HG03571 (cell line): ENCODE measurements around the gene HNRNPC.
"Not testable (repeated sequence)": the region's sequence is repeated elsewhere in the genome, so short reads cannot be mapped to it uniquely, and the experiment has no call there.

Source experiments
- ATAC-seq: cut with Tn5 transposase; IDR thresholded peaks from one replicate; pipeline ENCODE4 v1.9.1; 2021; ENCODE audit not compliant: unreplicated experiment

Gene HNRNPC

GRCh38 chr14:21248338-21248737, 20.9 kb downstream of the HNRNPC start:
- no peak for ATAC-seq

- no peak for ATAC-seq
Measured at GRCh38 chr14:21245813-21246212, 23.4 kb downstream of the HNRNPC start.

- no peak for ATAC-seq
Measured at GRCh38 chr14:21244544-21244943, 24.7 kb downstream of the HNRNPC start.

- no peak for ATAC-seq
Measured at GRCh38 chr14:21241218-21241819, 27.9 kb downstream of the HNRNPC start.

- ATAC-seq, result no peak
Measured at GRCh38 chr14:21240417-21240816, 28.8 kb downstream of the HNRNPC start.

- ATAC-seq, result no peak
Measured at GRCh38 chr14:21238823-21239518, 30.3 kb downstream of the HNRNPC start.

GRCh38 chr14:21236948-21237797, 32.1 kb downstream of the HNRNPC start:
- no peak for ATAC-seq

GRCh38 chr14:21234112-21234511, 35.1 kb downstream of the HNRNPC start:
- ATAC-seq, result no peak

- no peak for ATAC-seq
Measured at GRCh38 chr14:21233457-21234076, 35.7 kb downstream of the HNRNPC start.

- no peak for ATAC-seq
Measured at GRCh38 chr14:21231020-21231652, 38.1 kb downstream of the HNRNPC start.

GRCh38 chr14:21229821-21230220, 39.4 kb downstream of the HNRNPC start:
- no peak for ATAC-seq

- no peak for ATAC-seq
Measured at GRCh38 chr14:21227981-21228380, 41.3 kb downstream of the HNRNPC start.

GRCh38 chr14:21227150-21227549, 42.1 kb downstream of the HNRNPC start:
- no peak for ATAC-seq

- no peak for ATAC-seq
Measured at GRCh38 chr14:21226467-21226866, 42.8 kb downstream of the HNRNPC start.

GRCh38 chr14:21225164-21225563, 44.1 kb downstream of the HNRNPC start:
- ATAC-seq, result not testable (repeated sequence)

- no peak for ATAC-seq
Measured at GRCh38 chr14:21220874-21221477, 48.3 kb downstream of the HNRNPC start.

GRCh38 chr14:21219561-21220111, 49.6 kb downstream of the HNRNPC start:
- no peak for ATAC-seq

GRCh38 chr14:21219120-21219519, 50.1 kb downstream of the HNRNPC start:
- no peak for ATAC-seq

GRCh38 chr14:21215879-21216251, 53.4 kb downstream of the HNRNPC start:
- ATAC-seq, result no peak

GRCh38 chr14:21215130-21215878, 53.9 kb downstream of the HNRNPC start:
- no peak for ATAC-seq
